Stomach (tissue), 9 donors: ENCODE data around the gene CMTM7. TPM values are rescaled to one million over a fixed set of nuclear protein-coding genes. Genes with fewer than 3 reads are reported as not detected.

ENCODE experiments used
- DNase-seq, 2 donors: peaks; one replicate each; pipeline versions ENCODE4 v3.0.0 to v3.0.0-alpha.2; 2013 to 2019
- H3K27ac ChIP-seq, 5 donors: fragments of 200-600 bp in 4 of 5; sonication (generic) in 4 of 5; one replicate each; pipeline ENCODE4 v1.5.1; 2013 to 2019; ENCODE audit warnings: mild to moderate bottlenecking in 1 of 5, moderate library complexity in 1 of 5
- H3K27me3 ChIP-seq, 3 donors: fragments of 200-600 bp; sonication (generic); one replicate each; pipeline ENCODE4 v1.5.1; 2017 to 2019; ENCODE audit warnings: mixed run types in 1 of 3
- H3K36me3 ChIP-seq, 4 donors: fragments of 200-600 bp; sonication (generic); 1 replicate in 3 of 4; 2 replicates in 1 of 4; pipeline ENCODE4 v1.5.1; 2016 to 2019
- H3K4me1 ChIP-seq, 4 donors: fragments of 200-600 bp; sonication (generic); one replicate each; pipeline ENCODE4 v1.5.1; 2016 to 2019
- H3K4me3 ChIP-seq, 4 donors: fragments of 200-600 bp; sonication (generic) in 3 of 4; one replicate each; pipeline ENCODE4 v1.5.1; 2016 to 2019; ENCODE audit warnings: mild to moderate bottlenecking in 1 of 4
- H3K9me3 ChIP-seq, 4 donors: fragments of 200-600 bp; sonication (generic); one replicate each; pipeline ENCODE4 v1.5.1; 2016 to 2019
- EP300 ChIP-seq: sonication (generic); formaldehyde crosslinking; IDR thresholded peaks from one replicate; pipeline ENCODE4 v1.6.1; 2017; ENCODE audit warnings: antibody characterized with exemption
- POLR2A ChIP-seq, 4 donors: fragments of 450-650 bp; IDR thresholded peaks; one replicate each; pipeline ENCODE4 v1.6.1; 2016; ENCODE audit warnings: antibody characterized with exemption in 4 of 4, control low read depth in 2 of 4, mild to moderate bottlenecking in 1 of 4, moderate library complexity in 1 of 4
- POLR2AphosphoS5 ChIP-seq, 3 donors: sonication (generic); formaldehyde crosslinking; IDR thresholded peaks; one replicate each; pipeline ENCODE4 v1.6.1; 2016; ENCODE audit warnings: antibody characterized with exemption in 3 of 3
- WGBS, 5 donors: extraction: QIAGEN DNeasy Blood & Tissue Kit in 3 of 5; methylation state at CpG; one replicate each; pipeline versions ENCODE4 v1.1.5 to v1.1.7; 2013 to 2018; 5-methylcytosine and 5-hydroxymethylcytosine counted together
- intact Hi-C: fragments of 100-400 bp; cut with DNase I; formaldehyde crosslinking; loops from one replicate; pipeline ENCODE4 v1.15.1; 2023; ENCODE audit warnings: low total_unique reads
- polyA plus RNA-seq, 3 donors: library from polyadenylated mRNA; stranded (reverse); fragments of 200-250 nt; gene quantifications; one replicate each; pipeline ENCODE4 v1.2.3, GENCODE V29; 2013
- total RNA-seq, 5 donors: library from RNA; depleted of rRNA; stranded (reverse); fragments of >200 nt; gene quantifications; one replicate each; pipeline versions ENCODE4 v1.1.0 to v1.2.3, GENCODE V29; 2014 to 2016
- TF ChIP-seq, protein P1 (sequence below), 7 experiments: fragments of 450-650 bp in 4 of 7; fragments of 200-600 bp in 3 of 7; sonication (generic) in 3 of 7; IDR thresholded peaks; one replicate each; pipeline ENCODE4 v1.5.1; 2016 to 2019; ENCODE audit warnings: antibody characterized with exemption in 7 of 7, control low read depth in 2 of 7, mild to moderate bottlenecking in 1 of 7
- donor health status: healthy with polysubstance abuse.
- donor health status: Bipolar disorder and iron deficiency.
- donor health status: healthy.

Gene CMTM7
- total and polyA plus RNA-seq, 8 donors = 3.1 to 54.9 (median 7.4) TPM; not detected in 1

DNA sequence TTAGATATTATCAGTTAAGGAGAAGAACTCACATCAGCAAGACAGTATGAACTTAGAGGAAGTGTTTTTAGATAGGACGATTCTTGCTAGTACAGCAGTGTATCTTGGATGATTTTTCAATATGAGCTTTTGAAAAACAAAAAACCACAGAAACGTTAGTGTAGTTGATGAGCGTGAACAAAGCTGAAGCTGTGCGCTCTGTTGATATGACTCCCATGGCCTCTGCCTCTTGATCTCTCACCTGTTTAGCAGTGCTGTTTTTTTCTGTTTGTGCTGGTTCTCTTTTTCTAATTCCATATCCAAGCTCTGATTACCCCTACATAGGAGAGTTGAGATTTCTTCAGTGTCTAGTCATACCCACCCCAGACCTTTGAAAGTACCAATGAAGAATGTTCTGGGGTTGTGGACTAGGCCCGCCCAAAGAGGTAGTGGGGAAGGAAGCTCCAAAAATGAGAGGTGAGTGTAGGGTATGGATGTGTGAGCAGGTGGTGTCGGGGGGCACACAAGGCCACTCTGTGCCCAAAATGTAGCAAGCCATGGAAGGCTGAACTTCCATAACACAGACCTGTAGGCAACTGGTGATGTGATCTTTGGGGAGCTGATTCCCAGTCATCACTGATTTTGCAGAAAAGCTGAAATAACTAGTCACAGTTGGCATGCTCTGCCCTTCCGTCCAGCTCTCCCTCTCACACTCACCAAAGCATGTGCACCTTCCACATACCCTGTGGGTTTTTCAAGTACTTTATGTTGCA is 20.0 kb upstream of the CMTM7 start:
- Histone ChIP-seq H3K27me3 (no peaks in the 10 kb centered on the region), H3K36me3 (peaks cover 0 to 8% (median 7%) of the 10 kb centered on the region in 4 donors), H3K4me3 (no peak overlapping the region), H3K27ac (no peak overlapping the region), H3K9me3 (no peaks in the 10 kb centered on the region), H3K4me1 (no peaks in the 10 kb centered on the region)
- intact Hi-C loops = no loop called here
- 79 to 87% (median 84%) methylated on average over 7 of the region's 7 CpGs for WGBS, 5 donors
- TF ChIP-seq, protein P1, sequence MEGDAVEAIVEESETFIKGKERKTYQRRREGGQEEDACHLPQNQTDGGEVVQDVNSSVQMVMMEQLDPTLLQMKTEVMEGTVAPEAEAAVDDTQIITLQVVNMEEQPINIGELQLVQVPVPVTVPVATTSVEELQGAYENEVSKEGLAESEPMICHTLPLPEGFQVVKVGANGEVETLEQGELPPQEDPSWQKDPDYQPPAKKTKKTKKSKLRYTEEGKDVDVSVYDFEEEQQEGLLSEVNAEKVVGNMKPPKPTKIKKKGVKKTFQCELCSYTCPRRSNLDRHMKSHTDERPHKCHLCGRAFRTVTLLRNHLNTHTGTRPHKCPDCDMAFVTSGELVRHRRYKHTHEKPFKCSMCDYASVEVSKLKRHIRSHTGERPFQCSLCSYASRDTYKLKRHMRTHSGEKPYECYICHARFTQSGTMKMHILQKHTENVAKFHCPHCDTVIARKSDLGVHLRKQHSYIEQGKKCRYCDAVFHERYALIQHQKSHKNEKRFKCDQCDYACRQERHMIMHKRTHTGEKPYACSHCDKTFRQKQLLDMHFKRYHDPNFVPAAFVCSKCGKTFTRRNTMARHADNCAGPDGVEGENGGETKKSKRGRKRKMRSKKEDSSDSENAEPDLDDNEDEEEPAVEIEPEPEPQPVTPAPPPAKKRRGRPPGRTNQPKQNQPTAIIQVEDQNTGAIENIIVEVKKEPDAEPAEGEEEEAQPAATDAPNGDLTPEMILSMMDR (IDR thresholded peaks at IDR 0.05) = no peak
- no peak for TF ChIP-seq EP300
- no peak for TF ChIP-seq POLR2A (IDR thresholded peaks at IDR 0.05)
- no peak for TF ChIP-seq POLR2AphosphoS5 (IDR thresholded peaks at IDR 0.05)
- peak in 1 of 2 donors; percentile 25 for DNase-seq

DNA sequence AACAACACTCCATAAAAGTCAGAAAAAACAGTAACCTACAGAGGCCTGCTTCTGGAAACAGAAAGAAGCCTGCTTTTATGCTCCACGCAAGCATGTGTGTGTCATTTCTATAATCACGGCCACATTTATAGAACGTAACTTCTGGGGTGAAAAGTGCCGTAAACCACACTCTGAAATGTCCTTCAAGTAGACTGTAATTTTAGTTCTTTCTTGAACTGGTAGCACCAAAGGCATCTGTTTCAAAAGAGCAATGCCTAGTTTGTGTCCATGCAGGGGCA is 19.5 kb upstream of the CMTM7 start:
- no peak overlapping the region for H3K27ac ChIP-seq
- H3K27me3 ChIP-seq = no peaks in the 10 kb centered on the region
- no peak for DNase-seq
- TF ChIP-seq EP300 (no peak), POLR2A (IDR thresholded peaks at IDR 0.05) (no peak), POLR2AphosphoS5 (IDR thresholded peaks at IDR 0.05) (no peak)
- TF ChIP-seq, protein P1 (IDR thresholded peaks at IDR 0.05) = no peak
- 94 to 98% (median 96%) methylated on average over 4 of the region's 4 CpGs for WGBS, 5 donors
- intact Hi-C loops = no loop called here
- H3K36me3 ChIP-seq = peaks cover 0 to 8% (median 7%) of the 10 kb centered on the region in 4 donors
- no peak overlapping the region for H3K4me3 ChIP-seq
- H3K4me1 ChIP-seq = no peaks in the 10 kb centered on the region
- no peaks in the 10 kb centered on the region for H3K9me3 ChIP-seq

DNA sequence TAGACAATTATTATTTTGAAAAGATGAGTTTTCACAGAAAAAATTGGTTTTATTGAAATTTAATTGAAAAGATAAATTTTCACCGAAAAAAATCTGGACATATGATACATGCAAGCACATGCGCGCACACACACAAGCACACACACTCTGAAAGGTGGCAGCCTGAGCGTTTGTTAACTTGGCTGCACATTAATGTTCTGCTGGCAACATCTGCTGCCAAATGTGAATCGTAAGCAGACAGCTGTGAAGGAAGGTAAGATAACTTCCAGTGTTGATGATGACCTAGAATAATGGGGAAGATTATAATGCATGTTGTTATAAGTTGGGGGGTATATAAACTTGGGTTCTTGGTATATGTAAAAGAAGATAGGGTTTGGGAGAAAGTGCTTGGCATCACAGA is 18.4 kb upstream of the CMTM7 start:
- intact Hi-C loops = no loop called here
- 75 to 81% (median 79%) methylated on average over 5 of the region's 5 CpGs for WGBS, 5 donors

DNA sequence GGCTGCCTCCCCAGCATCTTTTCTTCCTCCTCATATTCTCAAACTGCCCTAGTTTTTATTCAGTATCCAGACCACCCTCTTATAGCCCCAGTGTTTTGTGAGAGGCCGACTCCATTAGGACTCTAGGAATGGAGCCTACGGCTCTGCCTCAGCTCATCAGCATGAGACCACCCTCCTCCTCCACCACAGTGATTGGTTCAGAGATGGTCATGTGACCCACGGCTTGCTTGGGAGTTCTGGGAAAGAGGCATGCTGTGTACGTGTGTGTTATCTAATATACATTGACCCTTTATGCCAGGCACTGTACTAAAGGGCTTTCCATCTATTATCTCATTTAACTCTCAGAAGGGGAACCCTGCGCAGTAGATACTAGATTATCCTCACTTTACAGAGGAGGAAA is 17.8 kb upstream of the CMTM7 start:
- WGBS, 5 donors = 66 to 80% (median 78%) methylated on average over 5 of the region's 5 CpGs
- Histone ChIP-seq H3K27ac (no peak overlapping the region), H3K36me3 (no peaks in the 10 kb centered on the region), H3K9me3 (no peaks in the 10 kb centered on the region), H3K27me3 (no peaks in the 10 kb centered on the region), H3K4me1 (no peaks in the 10 kb centered on the region), H3K4me3 (no peak overlapping the region)
- intact Hi-C loops = no loop called here
- TF ChIP-seq, protein P1 (IDR thresholded peaks at IDR 0.05) = no peak
- TF ChIP-seq EP300 (no peak), POLR2A (IDR thresholded peaks at IDR 0.05) (no peak), POLR2AphosphoS5 (IDR thresholded peaks at IDR 0.05) (no peak)
- no peak for DNase-seq

More for the DNA sequence above, 18.4 kb upstream of the CMTM7 start:
- H3K36me3 ChIP-seq = no peaks in the 10 kb centered on the region
- no peaks in the 10 kb centered on the region for H3K4me1 ChIP-seq
- no peak overlapping the region for H3K4me3 ChIP-seq
- no peak for DNase-seq
- H3K27me3 ChIP-seq = no peaks in the 10 kb centered on the region
- H3K9me3 ChIP-seq = no peaks in the 10 kb centered on the region
- no peak overlapping the region for H3K27ac ChIP-seq
- no peak for TF ChIP-seq POLR2A (IDR thresholded peaks at IDR 0.05)
- TF ChIP-seq POLR2AphosphoS5 (IDR thresholded peaks at IDR 0.05) = no peak
- no peak for TF ChIP-seq EP300
- TF ChIP-seq, protein P1 (IDR thresholded peaks at IDR 0.05) = no peak
